HUDEP-2 (cell line): ENCODE results near the gene KCNE4.

ENCODE experiments used
- DNase-seq, 76 experiments: peaks; one replicate each; lab custom pipeline; 2025; ENCODE audit not compliant: unreplicated experiment in 76 of 76; lab: John Stamatoyannopoulos, UW

KCNE4 gene

DNA sequence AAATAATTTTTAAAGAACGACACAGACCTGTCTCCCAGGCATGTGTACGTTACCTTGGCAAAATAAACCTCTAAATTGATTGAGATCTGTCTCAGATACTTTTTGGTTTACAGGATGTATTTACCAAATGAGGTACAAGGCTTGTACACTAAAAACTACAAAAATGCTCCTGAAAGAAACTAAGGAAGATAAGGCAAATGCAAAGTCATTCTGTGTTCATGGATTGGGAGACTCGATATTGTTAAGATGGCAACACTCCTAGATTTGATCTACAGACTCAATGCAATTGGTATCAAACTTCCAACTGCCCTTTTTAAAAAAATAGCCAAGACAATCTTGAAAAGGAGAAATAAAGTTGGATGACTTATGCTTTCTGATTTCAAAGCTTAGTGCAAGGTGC is 11.5 kb upstream of the KCNE4 start:
- no peak for DNase-seq

DNA sequence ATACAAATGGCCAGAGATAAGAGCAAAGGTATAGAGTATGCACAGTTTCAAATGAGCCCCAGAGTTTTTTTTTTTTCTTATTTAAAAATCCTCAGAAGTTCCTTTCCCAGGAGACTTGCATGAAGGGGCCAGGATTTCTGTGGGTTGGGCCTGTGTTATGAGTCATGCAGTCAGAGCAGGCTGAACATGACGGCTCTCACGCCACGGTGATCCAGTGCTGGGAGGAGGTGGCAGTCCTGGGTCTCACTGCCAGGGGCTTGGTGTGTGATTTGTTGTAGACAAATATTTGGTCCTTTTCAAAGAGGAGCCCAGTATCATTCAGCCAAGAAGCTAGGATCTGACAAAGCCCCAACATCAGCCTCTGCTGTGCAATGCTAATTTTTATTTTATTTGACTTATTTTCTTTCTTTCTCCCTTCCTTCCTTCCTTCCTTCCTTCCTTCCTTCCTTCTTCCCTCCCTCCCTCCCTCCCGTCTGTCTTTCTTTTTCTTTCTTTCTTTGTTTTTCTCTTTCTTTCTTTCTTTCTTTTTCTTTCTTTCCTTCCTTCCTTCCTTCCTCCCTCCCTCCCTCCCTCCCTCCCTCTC is 10.4 kb upstream of the KCNE4 start:
- DNase-seq: no peak

DNA sequence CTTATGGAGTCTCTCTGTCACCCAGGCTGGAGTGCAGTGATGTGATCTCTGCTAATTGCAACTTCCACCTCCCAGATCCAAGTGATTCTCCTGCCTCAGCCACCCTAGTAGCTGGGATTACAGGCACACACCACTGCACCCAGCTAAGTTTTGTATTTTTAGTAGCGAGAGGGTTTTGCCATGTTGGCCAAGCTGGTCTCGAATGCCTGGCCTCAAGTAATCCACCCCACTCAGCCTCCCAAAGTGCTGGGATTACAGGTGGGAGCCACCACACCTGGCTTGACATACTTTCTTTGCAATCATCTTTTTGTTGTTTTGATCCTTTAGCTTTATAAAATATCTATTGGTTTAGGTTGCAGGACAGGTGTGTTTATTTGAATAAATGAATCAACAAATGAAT is 9.7 kb upstream of the KCNE4 start:
- no peak for DNase-seq

DNA sequence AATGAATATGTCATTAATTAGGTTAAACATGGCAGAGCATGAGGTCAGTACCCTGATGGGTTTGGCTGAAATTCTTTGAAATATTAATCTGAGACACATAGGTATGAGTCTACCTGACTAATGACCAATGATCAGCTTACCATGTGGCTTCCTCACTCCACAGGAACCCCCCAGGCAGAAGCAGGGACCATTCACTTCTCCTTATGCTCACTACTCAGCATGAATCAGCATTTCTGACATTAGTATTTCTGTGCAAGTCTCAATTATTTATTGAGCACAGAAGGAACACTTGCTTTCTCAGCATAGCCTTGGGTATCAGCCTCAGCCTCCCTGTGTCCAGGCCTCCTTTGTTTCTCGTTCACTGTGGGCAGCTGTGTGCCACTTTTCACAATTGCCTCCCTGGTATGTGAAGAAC is 9.3 kb upstream of the KCNE4 start:
- no peak for DNase-seq

DNA sequence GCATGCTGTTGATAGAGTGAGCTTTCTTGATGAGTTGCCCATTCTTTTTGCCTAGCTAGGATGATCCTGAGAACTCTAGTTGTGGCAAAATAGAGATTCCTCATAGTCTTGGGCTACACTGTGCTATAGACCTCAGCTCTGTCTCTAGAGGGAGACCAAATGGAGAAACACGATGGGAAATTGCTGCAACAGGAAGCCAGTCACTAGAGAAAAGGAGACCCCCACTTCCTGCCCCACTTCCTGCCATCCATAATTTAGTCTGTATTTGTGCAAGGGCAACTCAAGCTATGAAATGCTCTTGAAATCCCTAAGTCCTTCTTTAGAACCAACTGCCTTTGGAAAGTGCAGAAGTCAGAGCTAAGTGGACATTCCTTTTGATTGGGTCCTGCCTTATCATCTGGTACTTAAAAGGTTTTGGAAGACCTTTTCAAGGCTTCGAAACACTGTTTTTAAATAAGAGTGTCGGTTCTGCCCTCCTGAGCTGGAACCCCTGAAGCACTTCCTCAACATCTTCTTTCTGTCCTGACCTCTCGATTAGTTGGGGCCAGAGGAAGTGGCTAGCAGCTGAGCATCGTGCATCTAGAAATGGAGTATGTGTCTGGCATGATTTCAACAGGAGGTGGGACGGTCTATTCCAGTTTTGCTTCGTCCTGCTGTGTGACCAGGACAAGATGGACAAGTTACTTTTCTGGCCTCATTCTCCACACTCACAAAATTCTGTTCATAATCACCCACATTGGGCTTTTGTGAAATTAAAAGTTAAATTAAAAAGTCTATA is 8.6 kb upstream of the KCNE4 start:
- no peak for DNase-seq

DNA sequence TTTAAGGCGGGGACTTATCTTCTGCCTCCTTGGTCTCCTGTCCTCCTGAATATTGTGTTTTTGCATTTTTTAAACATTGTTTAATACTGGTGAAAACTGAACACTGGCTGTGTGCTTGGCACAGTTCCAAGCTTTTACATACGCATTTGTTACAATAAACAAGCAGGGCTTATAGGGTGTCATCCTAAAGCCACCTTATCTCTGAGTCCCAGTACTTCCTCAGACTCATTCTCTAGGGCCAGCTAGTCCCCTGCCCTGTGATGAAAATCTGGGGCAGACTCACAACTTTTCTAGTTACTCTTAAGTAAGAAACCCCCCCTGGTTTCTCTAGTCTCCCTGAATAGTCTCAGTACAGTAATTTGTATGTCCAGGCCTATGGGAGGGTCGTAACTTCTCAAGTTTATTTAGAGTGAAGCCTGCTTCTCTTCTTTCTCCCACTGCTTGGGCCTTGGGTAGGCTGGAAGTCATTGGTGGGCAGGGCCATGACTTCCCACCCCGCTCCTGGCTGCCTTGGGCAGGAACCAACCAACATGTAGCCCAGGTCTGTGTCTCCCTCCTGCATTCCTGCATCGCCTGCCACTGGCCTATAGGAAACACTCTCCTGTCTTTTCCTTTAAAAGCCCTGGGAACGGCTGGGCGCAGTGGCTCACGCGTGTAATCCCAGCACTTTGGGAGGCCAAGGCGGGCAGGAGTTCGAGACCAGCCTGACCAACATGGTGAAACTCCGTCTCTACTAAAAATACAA is 7.7 kb upstream of the KCNE4 start:
- peak in 21 of 76 experiments; percentile 1 to 62 (median 26) for DNase-seq

DNA sequence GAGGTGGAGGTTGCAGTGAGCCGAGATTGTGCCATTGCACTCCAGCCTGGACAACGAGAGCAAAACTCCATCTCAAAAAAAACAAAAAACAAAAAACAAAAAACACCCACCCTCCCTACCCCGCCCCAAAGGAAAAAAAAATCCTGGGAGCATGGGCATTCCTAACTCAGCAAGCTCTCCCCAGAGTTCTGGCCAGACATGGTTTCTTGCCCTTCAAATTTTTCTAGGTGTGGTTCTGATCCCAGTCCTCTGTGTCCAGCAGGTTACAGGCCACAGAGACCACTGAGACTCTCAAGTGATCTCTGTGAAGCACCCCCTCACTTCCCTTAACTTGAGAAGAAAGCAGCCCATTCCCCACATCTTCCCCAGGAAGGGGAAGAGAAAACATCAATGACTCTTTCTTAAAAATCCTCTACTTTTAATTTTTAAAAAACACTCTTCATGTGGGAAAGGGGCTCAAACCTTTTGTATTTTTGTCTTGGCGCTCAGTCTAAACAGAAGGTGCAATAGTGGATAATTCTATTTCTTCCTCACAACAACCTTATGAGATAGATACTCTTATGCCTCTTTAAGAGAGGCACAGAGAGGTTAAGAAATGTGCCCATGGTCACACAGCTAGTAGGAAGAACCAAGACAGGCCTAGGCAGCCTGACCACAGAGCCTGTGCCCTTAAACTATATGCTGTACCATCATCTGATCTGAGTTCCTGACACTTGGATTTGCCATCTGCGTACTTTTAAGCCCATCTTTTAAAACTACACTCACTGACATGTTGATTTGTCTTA is 6.9 kb upstream of the KCNE4 start:
- DNase-seq: no peak

DNA sequence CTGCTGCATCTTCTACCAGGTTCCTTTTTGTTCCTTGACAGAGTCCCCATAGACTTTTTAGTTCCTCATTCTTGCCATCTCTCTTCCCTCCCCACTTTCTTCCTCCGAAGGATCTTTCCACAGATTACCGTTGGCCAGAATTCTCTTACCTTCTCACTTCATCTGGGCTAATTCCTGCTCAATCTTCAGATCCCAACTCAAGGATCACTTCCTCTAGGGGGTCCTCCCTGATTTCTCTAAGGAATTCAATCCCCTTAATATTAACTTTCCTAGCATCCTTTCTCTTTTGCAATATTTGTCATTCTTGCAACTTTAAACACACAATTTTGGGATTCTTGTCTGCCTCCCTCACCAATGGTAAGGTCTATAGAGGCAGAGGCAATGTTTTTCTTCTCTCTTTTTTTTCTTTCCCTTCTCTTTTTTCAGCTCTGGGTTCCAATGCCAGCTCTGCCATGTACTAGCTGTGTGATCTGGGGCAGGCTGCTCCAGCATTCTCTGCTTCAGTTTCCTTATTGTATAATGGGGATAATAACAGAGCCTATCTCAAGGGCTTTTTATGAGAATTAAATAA is 5.4 kb upstream of the KCNE4 start:
- DNase-seq: no peak

DNA sequence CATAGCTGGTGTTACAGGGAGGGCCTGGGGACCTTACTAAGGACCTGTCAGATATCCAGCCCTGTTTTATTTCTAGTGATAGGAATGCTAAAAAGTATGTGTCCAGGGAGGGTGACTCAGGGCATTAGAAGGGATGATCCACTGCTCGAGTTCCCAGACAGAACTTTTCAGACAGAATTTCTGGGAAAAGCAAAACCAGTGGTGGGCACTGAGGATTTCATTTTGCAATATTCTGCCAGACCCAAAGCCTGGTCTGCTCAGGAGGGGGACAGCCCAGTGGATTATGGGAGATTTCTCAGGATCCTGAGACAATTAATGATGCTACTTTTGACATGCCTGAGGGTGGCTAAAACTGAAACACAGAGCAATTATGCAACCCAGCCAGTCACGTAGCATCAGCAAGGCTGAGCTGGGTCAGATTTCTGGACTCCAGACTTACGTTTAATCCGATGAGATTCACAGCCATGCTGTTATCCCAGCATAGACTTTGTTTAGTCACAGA is 4.7 kb upstream of the KCNE4 start:
- no peak for DNase-seq

DNA sequence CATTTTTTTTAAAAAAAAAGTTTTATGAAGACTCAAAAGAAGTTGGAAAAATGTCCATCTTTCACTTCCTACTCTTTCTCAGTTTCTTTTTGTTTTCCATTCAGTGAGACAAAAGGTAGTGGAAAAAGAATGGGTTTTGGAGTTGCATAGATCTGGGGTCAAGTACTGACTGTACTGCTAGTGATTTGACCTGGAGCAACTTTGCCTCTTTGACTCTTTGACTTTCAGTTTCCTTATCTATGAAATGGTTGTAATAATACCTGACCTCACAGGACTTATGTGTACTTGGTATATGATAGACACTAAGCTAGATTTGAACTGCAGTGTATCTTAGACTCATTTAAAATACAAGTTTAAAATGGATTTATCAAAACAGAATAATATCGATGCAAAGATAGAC is 3.5 kb upstream of the KCNE4 start:
- no peak for DNase-seq

DNA sequence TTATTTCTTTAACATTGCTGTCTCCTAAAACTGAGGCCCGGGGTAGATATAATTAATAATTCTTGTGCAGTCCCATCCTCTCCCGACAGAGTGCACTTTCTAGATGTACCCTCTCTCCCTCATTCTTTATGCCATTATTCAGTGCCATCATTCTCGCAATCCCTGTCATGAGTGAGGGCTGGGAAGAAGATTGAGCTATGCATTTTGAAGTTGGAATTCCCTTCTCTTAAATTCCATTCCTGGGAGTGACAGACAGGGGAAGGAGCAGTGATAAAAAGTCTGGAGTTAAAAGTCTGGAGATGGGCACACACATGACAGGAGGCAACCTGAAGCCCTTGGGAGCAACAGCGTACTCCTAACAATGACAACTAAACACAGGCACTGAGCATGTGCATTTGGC is 2.6 kb upstream of the KCNE4 start:
- no peak for DNase-seq

DNA sequence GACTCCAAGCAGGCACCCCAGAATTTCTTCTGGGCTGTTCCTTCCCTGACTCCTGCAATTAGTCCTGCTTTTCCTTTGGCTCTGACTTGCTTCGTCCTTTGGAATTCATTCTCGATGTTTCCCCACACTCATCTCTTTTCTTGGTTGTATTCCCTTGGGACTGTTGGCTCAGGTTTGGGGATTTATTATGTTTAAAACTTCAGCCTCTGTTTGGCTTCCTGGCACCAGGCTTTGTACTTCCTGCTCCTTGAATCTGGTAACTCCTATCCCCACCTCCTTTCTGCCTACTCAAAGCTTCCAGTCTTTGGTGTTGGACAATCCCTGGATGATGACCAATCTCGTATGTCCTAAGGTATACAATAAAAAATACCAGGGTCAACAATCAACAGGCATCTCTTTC is 1.8 kb upstream of the KCNE4 start:
- DNase-seq: no peak

DNA sequence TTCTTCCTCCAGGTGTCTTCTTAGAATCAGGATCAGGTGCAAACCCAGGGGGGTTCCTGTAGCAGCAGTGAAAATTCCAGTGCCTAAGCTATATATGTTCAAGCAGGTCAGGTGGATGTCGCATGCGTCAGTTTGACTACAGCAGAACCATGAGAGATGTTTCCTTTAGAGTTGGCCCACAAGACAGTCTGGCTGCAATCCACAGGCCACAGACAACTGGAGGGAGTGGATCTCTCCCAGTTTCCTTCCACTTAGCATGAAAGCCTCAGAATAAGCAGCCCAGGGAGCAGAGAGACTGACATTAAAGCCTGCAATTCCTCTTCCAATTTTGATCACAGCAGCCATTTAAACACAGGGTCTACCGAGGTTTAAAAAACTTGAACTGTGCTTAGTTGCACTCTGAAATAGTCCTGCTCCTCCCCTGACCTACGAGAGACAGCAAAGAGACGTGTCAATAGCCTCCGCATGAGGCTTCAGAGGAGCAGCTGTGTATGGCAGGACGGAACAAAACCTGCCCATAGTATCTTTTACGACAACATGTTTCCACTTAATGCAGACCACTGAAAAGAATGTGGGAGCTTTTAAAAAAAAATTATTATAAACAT is 988 bp upstream of the KCNE4 start:
- no peak for DNase-seq

DNA sequence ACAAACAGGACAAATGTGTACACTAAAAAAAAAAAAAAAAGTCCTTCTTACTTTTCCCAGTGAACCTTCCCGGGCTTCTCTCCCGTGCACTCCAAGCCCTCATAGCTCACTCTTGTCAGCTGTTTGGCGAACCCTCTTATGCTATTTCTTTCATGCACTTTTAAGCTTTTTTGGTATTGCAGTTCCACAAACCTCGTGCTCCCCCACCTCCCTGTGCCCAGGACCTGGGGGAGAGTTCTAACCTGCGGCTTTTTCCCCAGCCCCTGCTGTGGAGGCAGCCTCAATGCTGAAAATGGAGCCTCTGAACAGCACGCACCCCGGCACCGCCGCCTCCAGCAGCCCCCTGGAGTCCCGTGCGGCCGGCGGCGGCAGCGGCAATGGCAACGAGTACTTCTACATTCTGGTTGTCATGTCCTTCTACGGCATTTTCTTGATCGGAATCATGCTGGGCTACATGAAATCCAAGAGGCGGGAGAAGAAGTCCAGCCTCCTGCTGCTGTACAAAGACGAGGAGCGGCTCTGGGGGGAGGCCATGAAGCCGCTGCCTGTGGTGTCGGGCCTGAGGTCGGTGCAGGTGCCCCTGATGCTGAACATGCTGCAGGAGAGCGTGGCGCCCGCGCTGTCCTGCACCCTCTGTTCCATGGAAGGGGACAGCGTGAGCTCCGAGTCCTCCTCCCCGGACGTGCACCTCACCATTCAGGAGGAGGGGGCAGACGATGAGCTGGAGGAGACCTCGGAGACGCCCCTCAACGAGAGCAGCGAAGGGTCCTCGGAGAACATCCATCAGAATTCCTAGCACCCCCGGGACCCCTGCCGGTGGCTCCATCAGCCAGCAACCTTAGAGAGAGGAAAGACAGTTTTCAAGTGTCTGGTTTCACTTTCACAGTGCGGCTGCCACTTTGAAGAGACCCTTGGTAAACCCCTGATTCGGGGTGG is 826 bp downstream of the KCNE4 start:
- DNase-seq: no peak

DNA sequence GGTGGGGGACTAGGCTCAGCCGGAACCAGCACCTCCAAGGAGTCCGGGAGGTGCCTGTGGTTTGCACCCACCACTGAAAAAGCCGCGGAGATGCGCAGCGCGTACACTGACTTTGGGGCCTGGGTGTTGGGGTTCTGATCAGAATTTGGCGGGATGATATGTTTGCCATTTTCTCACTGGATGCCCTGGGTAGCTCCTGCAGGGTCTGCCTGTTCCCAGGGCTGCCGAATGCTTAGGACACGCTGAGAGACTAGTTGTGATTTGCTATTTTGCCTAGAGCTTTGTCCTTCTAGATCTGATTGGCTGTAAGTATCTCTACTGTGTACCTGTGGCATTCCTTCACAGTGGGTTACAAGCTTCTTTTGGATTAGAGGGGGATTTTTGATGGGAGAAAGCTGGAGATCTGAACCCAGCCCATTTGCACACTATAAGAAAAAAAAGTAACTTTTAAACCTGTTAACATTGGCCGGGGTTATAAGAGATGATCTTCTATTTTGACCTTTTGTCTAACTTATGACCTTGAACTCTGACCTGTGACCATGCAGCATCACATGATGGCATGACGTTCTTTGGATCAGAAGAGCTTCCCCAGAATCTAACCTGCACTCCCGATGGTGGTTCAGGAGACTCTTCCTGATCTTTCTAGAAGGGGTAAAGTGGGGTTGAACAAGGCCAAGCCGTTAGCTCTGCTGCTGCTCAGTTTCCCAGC is 1.6 kb downstream of the KCNE4 start:
- no peak for DNase-seq

DNA sequence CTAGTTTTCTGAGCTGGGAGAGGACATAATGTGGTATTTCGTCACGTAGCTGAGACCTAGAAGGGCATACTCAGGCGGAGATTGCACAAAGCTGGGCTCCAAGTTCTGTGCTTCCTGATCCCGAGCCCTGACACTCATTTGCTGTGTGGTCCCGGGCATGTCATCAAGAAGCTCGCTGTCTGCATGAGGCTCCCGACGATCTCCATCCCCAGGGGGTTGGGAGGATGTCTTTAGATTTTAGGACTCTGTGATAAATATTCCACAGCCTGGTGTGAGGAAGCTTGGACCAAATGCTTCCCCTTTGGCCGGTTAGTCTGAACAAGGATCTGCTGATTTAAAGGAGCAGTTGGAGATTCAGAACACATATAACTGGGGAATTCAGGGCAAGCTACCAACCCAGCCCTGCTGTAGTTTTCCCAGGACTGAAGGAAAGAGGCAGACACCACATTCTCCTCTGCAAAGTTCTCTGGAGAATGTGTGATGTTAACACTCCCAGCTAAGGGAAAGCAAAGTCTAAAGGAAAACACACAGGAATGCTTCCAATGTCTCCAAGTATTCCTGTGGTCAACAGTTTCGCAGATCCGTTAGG is 2.3 kb downstream of the KCNE4 start:
- DNase-seq: no peak

DNA sequence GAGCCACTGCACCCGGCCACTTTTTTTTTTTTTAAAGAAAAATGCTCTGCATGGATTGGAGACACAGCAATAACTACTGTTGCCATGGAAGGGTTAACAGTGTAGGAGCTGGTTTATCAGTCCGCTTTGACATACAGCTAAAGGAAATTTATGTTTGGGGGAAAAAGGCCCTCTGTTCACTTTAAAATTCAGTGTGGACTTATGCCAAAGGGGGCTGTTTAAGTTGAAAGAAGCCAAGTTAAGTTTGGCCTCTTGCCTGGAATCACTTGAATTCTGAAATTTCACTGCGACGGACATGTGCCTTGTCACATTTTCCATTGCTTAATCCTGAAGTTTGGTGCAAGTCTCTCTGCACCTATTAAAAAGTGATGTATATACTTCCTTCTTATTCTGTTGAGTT is 3.1 kb downstream of the KCNE4 start:
- DNase-seq: peak in 11 of 76 experiments; percentile 1 to 68 (median 43)

DNA sequence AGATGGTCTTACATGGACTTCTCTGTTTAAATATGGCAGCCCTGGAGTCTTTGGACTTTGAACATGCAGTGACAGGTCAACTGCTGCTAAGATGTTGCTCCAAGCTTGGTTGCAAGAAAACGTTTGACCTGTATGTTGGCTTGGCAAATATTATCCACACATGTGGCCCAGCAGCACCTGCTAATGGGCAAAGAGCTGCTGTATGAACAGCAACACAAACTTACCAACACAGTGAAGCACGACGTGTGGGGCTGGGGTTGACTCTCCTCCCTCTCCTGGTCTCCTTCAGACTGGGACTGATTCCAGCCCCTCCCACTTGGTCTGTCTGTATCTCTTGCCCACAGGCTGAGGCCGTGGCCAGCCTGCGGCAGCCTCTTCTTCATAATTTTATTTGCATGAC is 3.8 kb downstream of the KCNE4 start:
- DNase-seq: peak in 13 of 76 experiments; percentile 3 to 62 (median 27)
